ENCODE results near the gene EFR3B. TPM values are rescaled to one million over a fixed set of nuclear protein-coding genes. Genes with fewer than 3 reads are reported as not detected.
"Not testable (repeated sequence)": the region's sequence is repeated elsewhere in the genome, so short reads cannot be mapped to it uniquely, and the experiment has no call there.

The EFR3B gene, protein sequence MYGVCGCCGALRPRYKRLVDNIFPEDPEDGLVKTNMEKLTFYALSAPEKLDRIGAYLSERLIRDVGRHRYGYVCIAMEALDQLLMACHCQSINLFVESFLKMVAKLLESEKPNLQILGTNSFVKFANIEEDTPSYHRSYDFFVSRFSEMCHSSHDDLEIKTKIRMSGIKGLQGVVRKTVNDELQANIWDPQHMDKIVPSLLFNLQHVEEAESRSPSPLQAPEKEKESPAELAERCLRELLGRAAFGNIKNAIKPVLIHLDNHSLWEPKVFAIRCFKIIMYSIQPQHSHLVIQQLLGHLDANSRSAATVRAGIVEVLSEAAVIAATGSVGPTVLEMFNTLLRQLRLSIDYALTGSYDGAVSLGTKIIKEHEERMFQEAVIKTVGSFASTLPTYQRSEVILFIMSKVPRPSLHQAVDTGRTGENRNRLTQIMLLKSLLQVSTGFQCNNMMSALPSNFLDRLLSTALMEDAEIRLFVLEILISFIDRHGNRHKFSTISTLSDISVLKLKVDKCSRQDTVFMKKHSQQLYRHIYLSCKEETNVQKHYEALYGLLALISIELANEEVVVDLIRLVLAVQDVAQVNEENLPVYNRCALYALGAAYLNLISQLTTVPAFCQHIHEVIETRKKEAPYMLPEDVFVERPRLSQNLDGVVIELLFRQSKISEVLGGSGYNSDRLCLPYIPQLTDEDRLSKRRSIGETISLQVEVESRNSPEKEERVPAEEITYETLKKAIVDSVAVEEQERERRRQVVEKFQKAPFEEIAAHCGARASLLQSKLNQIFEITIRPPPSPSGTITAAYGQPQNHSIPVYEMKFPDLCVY
- total RNA-seq (ENCODE audit: unreplicated experiment): 11.3 TPM
- long read RNA-seq, partial matches to known transcripts: 0 of 4 reads
- long read RNA-seq, other reads (novel, unspliced or antisense): 4 of 4 reads

DNA sequence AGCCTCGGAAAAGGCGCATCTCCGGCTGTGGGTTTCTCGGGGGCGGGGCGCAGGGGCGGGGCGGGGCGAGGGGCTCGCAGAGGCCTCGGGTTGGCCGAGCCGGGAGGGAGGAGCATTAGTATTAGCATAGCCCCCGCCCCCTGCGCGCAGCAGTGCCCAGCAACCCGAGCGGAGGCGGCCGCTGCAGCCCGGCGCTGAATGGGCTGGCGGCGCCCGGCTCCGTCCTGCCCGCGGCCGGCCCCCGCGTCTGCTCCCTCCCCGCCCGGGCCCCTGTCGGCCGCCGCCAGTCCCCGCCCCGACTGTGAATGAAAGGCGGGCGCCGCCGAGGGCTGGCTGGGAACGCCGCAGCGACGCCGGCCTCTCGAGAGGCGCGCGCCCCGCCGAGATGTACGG, at the start of gene EFR3B:
Gene EFR3B, plus strand, starts transcription at position 149 of the 393 bp plus-strand sequence. Its CDS starts 237 bp downstream, at position 386.
- Mint-ChIP-seq H3K4me3 (ENCODE audit: unreplicated experiment) (peak within 1 kb of the TSS; percentile 93), H3K9me3 (ENCODE audit: unreplicated experiment) (no peaks in the 10 kb centered on the region), H3K4me1 (ENCODE audit: unreplicated experiment) (peaks cover 32% of the 10 kb centered on the region), H3K27me3 (ENCODE audit: unreplicated experiment) (peaks cover 14% of the 10 kb centered on the region), H3K27ac (ENCODE audit: unreplicated experiment) (peak within 1 kb of the TSS; percentile 78), H3K36me3 (ENCODE audit: low read depth, unreplicated experiment) (no peaks in the 10 kb centered on the region)
- peak; percentile 92 for DNase-seq (ENCODE audit: low spot score)
- TF ChIP-seq, protein P1, sequence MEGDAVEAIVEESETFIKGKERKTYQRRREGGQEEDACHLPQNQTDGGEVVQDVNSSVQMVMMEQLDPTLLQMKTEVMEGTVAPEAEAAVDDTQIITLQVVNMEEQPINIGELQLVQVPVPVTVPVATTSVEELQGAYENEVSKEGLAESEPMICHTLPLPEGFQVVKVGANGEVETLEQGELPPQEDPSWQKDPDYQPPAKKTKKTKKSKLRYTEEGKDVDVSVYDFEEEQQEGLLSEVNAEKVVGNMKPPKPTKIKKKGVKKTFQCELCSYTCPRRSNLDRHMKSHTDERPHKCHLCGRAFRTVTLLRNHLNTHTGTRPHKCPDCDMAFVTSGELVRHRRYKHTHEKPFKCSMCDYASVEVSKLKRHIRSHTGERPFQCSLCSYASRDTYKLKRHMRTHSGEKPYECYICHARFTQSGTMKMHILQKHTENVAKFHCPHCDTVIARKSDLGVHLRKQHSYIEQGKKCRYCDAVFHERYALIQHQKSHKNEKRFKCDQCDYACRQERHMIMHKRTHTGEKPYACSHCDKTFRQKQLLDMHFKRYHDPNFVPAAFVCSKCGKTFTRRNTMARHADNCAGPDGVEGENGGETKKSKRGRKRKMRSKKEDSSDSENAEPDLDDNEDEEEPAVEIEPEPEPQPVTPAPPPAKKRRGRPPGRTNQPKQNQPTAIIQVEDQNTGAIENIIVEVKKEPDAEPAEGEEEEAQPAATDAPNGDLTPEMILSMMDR (IDR thresholded peaks at IDR 0.05; ENCODE audit: unreplicated experiment): no peak

DNA sequence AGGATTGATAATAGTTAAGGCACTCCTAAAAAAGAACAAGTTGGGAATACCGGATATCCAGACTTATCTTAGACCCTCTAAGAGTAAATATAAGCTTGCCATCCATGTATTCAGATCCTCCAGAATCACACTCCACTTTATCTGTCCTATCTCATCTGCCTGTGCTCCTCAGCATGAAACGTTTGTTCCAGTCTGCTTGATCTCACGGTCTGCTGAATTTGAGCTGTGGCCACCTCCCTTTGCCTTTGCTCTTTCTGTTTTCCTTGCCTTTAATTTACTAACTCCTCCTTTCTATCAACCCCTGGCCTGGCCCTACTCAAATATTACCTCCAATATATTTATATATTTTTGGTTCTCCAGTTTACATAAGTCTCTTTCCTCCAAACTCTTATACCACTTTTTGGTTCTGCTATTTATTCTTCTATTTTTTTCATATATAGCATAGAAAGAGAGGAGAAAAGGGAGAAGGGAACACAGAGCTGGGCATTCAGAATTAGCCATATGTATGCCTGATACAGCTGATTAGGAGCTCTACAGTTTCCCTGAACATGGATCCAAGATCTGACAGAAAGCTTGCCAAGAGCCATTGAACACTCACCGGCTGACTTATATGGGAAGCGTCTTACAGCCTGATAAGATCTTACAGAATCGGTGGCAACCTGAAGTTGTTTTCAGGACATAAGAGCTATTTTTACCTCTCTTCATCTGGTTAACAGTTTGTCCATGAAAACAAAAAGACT, 48.3 kb upstream of the EFR3B start:
- Mint-ChIP-seq H3K27ac (ENCODE audit: unreplicated experiment) (no peak overlapping the region), H3K27me3 (ENCODE audit: unreplicated experiment) (peaks cover 2% of the 10 kb centered on the region), H3K36me3 (ENCODE audit: low read depth, unreplicated experiment) (no peaks in the 10 kb centered on the region), H3K9me3 (ENCODE audit: unreplicated experiment) (no peaks in the 10 kb centered on the region), H3K4me1 (ENCODE audit: unreplicated experiment) (no peaks in the 10 kb centered on the region), H3K4me3 (ENCODE audit: unreplicated experiment) (no peak overlapping the region)
- DNase-seq (ENCODE audit: low spot score): no peak
- TF ChIP-seq, protein P1 (IDR thresholded peaks at IDR 0.05; ENCODE audit: unreplicated experiment): no peak

DNA sequence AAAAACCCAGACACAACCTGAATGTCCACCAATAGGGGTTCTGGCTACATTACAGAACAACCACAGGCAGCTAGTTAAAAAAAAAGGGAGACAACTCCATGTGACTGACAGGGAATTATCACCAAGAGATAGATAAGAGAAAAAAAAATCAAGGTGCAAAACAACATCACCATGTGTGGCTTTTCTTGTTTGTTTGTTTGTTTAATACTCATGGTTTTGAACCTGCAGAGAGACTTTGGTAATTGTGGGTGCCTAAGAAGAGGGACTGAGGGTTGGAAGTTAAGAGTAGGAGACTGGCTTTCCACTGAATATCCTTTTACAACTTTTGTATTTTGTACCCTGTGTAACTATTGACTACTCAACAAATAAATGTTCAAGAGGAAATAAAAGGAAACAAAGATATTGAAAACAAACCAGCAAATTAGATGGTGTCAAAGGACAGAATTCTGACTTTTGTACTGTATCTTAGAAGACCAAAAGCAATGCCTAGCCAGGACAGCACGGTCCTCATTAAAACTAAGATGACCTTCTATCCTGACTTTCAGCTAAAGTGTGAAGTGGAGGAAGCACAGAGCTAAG, 47.6 kb upstream of the EFR3B start:
- no peaks in the 10 kb centered on the region for H3K4me1 Mint-ChIP-seq (ENCODE audit: unreplicated experiment)
- peaks cover 2% of the 10 kb centered on the region for H3K27me3 Mint-ChIP-seq (ENCODE audit: unreplicated experiment)
- H3K9me3 Mint-ChIP-seq (ENCODE audit: unreplicated experiment): no peaks in the 10 kb centered on the region
- H3K27ac Mint-ChIP-seq (ENCODE audit: unreplicated experiment): no peak overlapping the region
- DNase-seq (ENCODE audit: low spot score): no peak
- no peaks in the 10 kb centered on the region for H3K36me3 Mint-ChIP-seq (ENCODE audit: low read depth, unreplicated experiment)
- no peak overlapping the region for H3K4me3 Mint-ChIP-seq (ENCODE audit: unreplicated experiment)
- TF ChIP-seq, protein P1 (IDR thresholded peaks at IDR 0.05; ENCODE audit: unreplicated experiment): no peak

DNA sequence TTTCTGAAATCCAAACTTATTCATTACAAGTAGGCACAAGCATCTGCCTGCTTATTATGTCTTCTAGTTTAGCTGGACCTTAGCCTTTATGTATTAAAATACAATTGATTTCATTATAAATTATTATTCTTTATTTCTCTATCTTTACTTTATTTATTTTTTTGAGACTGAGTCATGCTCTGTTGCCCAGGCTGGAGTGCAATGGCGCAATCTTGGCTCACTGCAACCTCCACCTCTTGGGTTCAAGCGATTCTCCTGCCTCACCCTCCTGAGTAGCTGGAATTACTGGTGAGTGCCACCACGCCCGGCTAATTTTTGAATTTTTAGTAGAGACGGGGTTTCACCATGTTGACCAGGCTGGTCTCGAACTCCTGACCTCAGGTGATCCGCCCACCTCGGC, 42.8 kb upstream of the EFR3B start:
- H3K27me3 Mint-ChIP-seq (ENCODE audit: unreplicated experiment); H3K9me3 Mint-ChIP-seq (ENCODE audit: unreplicated experiment); H3K36me3 Mint-ChIP-seq (ENCODE audit: low read depth, unreplicated experiment); DNase-seq (ENCODE audit: low spot score); H3K27ac Mint-ChIP-seq (ENCODE audit: unreplicated experiment); H3K4me1 Mint-ChIP-seq (ENCODE audit: unreplicated experiment); H3K4me3 Mint-ChIP-seq (ENCODE audit: unreplicated experiment): not testable (repeated sequence)

DNA sequence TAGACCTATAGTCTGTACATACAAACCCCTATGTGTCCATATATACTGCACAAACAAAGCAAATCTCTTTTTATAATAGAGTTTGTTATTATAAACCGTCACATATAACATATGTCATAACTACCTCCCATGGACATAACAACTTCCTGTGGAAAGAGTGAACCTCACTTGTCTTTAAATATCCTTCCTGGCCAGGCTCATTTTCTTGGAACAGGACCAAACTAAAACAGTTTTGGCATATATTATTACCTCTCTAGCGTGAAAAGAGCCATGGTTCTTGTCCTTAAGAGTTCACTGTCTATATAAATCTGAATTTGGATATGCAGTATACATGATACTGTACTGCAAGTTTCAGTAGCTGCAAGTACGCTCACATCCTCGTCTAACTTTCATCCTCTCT, 41.8 kb upstream of the EFR3B start:
- TF ChIP-seq, protein P1 (IDR thresholded peaks at IDR 0.05; ENCODE audit: unreplicated experiment): no peak
- H3K36me3 Mint-ChIP-seq (ENCODE audit: low read depth, unreplicated experiment): no peaks in the 10 kb centered on the region
- no peak overlapping the region for H3K4me3 Mint-ChIP-seq (ENCODE audit: unreplicated experiment)
- H3K27me3 Mint-ChIP-seq (ENCODE audit: unreplicated experiment): peaks cover 3% of the 10 kb centered on the region
- no peaks in the 10 kb centered on the region for H3K4me1 Mint-ChIP-seq (ENCODE audit: unreplicated experiment)
- H3K9me3 Mint-ChIP-seq (ENCODE audit: unreplicated experiment): no peaks in the 10 kb centered on the region
- no peak for DNase-seq (ENCODE audit: low spot score)
- H3K27ac Mint-ChIP-seq (ENCODE audit: unreplicated experiment): no peak overlapping the region

Measured in endothelial cell (in vitro differentiated cells).